Neural progenitor cell (in vitro differentiated cells): ENCODE data around the gene ADAMTS3. TPM values are rescaled to one million over a fixed set of nuclear protein-coding genes. Genes with fewer than 3 reads are reported as not detected.

Source experiments
- DNase-seq: peaks from one replicate; pipeline ENCODE4 v3.0.0-alpha.2; 2016; ENCODE audit warnings: low spot score
- H2AFZ ChIP-seq: fragments of 200-600 bp; sonication (generic); replicated peaks from 2 replicates; pipeline ENCODE4 v1.6.1; 2016; ENCODE audit warnings: antibody characterized with exemption
- H3F3A ChIP-seq: fragments of 200-600 bp; sonication (generic); 2 replicates; pipeline ENCODE4 v1.6.1; 2016; ENCODE audit warnings: antibody characterized with exemption, low read depth
- H3K27ac ChIP-seq: fragments of 200-600 bp; sonication (generic); 2 replicates; pipeline ENCODE4 v1.5.1; 2016; ENCODE audit warnings: mild to moderate bottlenecking
- H3K27me3 ChIP-seq: fragments of 200-600 bp; sonication (generic); 2 replicates; pipeline ENCODE4 v1.6.1; 2016; ENCODE audit warnings: mild to moderate bottlenecking, moderate library complexity
- H3K36me3 ChIP-seq: fragments of 200-600 bp; sonication (generic); 2 replicates; pipeline ENCODE4 v1.5.1; 2016
- H3K4me1 ChIP-seq: fragments of 200-600 bp; sonication (generic); 2 replicates; pipeline ENCODE4 v1.6.1; 2016; ENCODE audit warnings: mixed run types
- H3K4me2 ChIP-seq: fragments of 200-600 bp; sonication (generic); 2 replicates; pipeline ENCODE4 v1.6.1; 2016
- H3K4me3 ChIP-seq: fragments of 200-600 bp; sonication (generic); 2 replicates; pipeline ENCODE4 v1.5.1; 2016
- H3K79me2 ChIP-seq: fragments of 200-600 bp; sonication (generic); 2 replicates; pipeline ENCODE4 v1.6.1; 2016; ENCODE audit warnings: low read depth
- H3K9ac ChIP-seq: fragments of 200-600 bp; sonication (generic); 2 replicates; pipeline ENCODE4 v1.6.1; 2016
- H3K9me3 ChIP-seq: fragments of 200-600 bp; sonication (generic); 2 replicates; pipeline ENCODE4 v1.5.1; 2016; ENCODE audit warnings: low read depth
- H4K20me1 ChIP-seq: fragments of 200-600 bp; sonication (generic); 2 replicates; pipeline ENCODE4 v1.6.1; 2016; ENCODE audit warnings: low read depth
- H3K27ac Mint-ChIP-seq: 3 replicates; pipeline ENCODE4 v1.8.0; 2021; ENCODE audit warnings: mixed read lengths
- H3K27me3 Mint-ChIP-seq: 2 replicates; pipeline ENCODE4 v1.8.0; 2022; ENCODE audit warnings: low read depth, mild to moderate bottlenecking, inconsistent platforms, moderate library complexity, mixed read lengths; ENCODE audit not compliant: insufficient read depth
- H3K36me3 Mint-ChIP-seq: 3 replicates; pipeline ENCODE4 v1.8.0; 2021; ENCODE audit warnings: mixed read lengths
- H3K4me1 Mint-ChIP-seq: 3 replicates; pipeline ENCODE4 v1.8.0; 2021; ENCODE audit warnings: mixed read lengths
- H3K4me3 Mint-ChIP-seq: 3 replicates; pipeline ENCODE4 v1.8.0; 2021; ENCODE audit warnings: mild to moderate bottlenecking, moderate library complexity, mixed read lengths
- H3K9me3 Mint-ChIP-seq: 3 replicates; pipeline ENCODE4 v1.8.0; 2020; ENCODE audit warnings: mixed read lengths
- CTCF ChIP-seq: fragments of 200-600 bp; sonication (generic); IDR thresholded peaks from 2 replicates; pipeline ENCODE4 v1.5.1; 2017; ENCODE audit warnings: antibody characterized with exemption, mild to moderate bottlenecking
- EZH2 ChIP-seq: fragments of 200-600 bp; sonication (generic); IDR thresholded peaks from 2 replicates; pipeline ENCODE4 v1.6.1; 2017; ENCODE audit warnings: antibody characterized with exemption, mild to moderate bottlenecking, moderate library complexity
- EZH2phosphoT487 ChIP-seq: fragments of 200-600 bp; sonication (generic); IDR thresholded peaks from 2 replicates; pipeline ENCODE4 v1.6.1; 2017; ENCODE audit warnings: antibody characterized with exemption
- total RNA-seq: library from RNA; depleted of rRNA; stranded (reverse); fragments of >200 nt; gene quantifications from 2 replicates; pipeline ENCODE4 v1.2.3, GENCODE V29; 2015; ENCODE audit warnings: low replicate concordance

The ADAMTS3 gene
- total RNA-seq, 1 donor from 2014 or later = 2.1 TPM

GRCh38 chr4:72366601-72367000 lies 202.4 kb downstream of the ADAMTS3 start:
- Histone ChIP-seq H3K4me1 (no peaks in the 10 kb centered on the region), H3F3A (no peaks in the 10 kb centered on the region), H3K27ac (no peak overlapping the region), H3K9ac (no peak overlapping the region), H4K20me1 (no peaks in the 10 kb centered on the region), H3K4me2 (no peak overlapping the region), H3K27me3 (no peaks in the 10 kb centered on the region), H3K4me3 (no peak overlapping the region), H3K36me3 (no peaks in the 10 kb centered on the region), H3K79me2 (no peaks in the 10 kb centered on the region), H3K9me3 (no peaks in the 10 kb centered on the region), H2AFZ (no peak overlapping the region)
- no peaks in the 10 kb centered on the region for H3K36me3 Mint-ChIP-seq
- no peaks in the 10 kb centered on the region for H3K9me3 Mint-ChIP-seq
- no peak overlapping the region for H3K27ac Mint-ChIP-seq
- H3K4me3 Mint-ChIP-seq = no peak overlapping the region
- H3K4me1 Mint-ChIP-seq = no peaks in the 10 kb centered on the region
- no peak for TF ChIP-seq EZH2
- no peak for TF ChIP-seq EZH2phosphoT487
- TF ChIP-seq CTCF = no peak
- DNase-seq = no peak
- H3K27me3 Mint-ChIP-seq = no peaks in the 10 kb centered on the region

GRCh38 chr4:72365981-72366380 lies 203.0 kb downstream of the ADAMTS3 start:
- Histone ChIP-seq H2AFZ (no peak overlapping the region), H3K9ac (no peak overlapping the region), H3K36me3 (no peaks in the 10 kb centered on the region), H3K27ac (no peak overlapping the region), H3K27me3 (no peaks in the 10 kb centered on the region), H3K9me3 (no peaks in the 10 kb centered on the region), H3K4me3 (no peak overlapping the region), H3K4me1 (no peaks in the 10 kb centered on the region), H3F3A (no peaks in the 10 kb centered on the region), H3K4me2 (no peak overlapping the region), H4K20me1 (no peaks in the 10 kb centered on the region), H3K79me2 (no peaks in the 10 kb centered on the region)
- TF ChIP-seq CTCF (no peak), EZH2 (no peak), EZH2phosphoT487 (no peak)
- H3K27me3 Mint-ChIP-seq = no peaks in the 10 kb centered on the region
- H3K27ac Mint-ChIP-seq = no peak overlapping the region
- H3K36me3 Mint-ChIP-seq = no peaks in the 10 kb centered on the region
- DNase-seq = no peak
- no peaks in the 10 kb centered on the region for H3K4me1 Mint-ChIP-seq
- no peaks in the 10 kb centered on the region for H3K9me3 Mint-ChIP-seq
- H3K4me3 Mint-ChIP-seq = no peak overlapping the region

- Histone ChIP-seq H4K20me1 (no peaks in the 10 kb centered on the region), H3K27ac (no peak overlapping the region), H3F3A (no peaks in the 10 kb centered on the region), H3K4me3 (no peak overlapping the region), H3K4me1 (no peaks in the 10 kb centered on the region), H3K9me3 (no peaks in the 10 kb centered on the region), H3K4me2 (no peak overlapping the region), H3K9ac (no peak overlapping the region), H3K79me2 (no peaks in the 10 kb centered on the region), H2AFZ (no peak overlapping the region), H3K36me3 (no peaks in the 10 kb centered on the region), H3K27me3 (no peaks in the 10 kb centered on the region)
- H3K27me3 Mint-ChIP-seq = no peaks in the 10 kb centered on the region
- H3K27ac Mint-ChIP-seq = no peak overlapping the region
- H3K4me3 Mint-ChIP-seq = no peak overlapping the region
- no peak for TF ChIP-seq EZH2phosphoT487
- no peak for TF ChIP-seq EZH2
- no peak for TF ChIP-seq CTCF
- H3K4me1 Mint-ChIP-seq = no peaks in the 10 kb centered on the region
- H3K36me3 Mint-ChIP-seq = no peaks in the 10 kb centered on the region
- no peak for DNase-seq
- no peaks in the 10 kb centered on the region for H3K9me3 Mint-ChIP-seq
Measured at GRCh38 chr4:72365016-72365415, 204.0 kb downstream of the ADAMTS3 start.

- no peak for TF ChIP-seq CTCF
- no peaks in the 10 kb centered on the region for H3K36me3 Mint-ChIP-seq
- Histone ChIP-seq H3K4me2 (no peak overlapping the region), H3K4me1 (no peaks in the 10 kb centered on the region), H3K4me3 (no peak overlapping the region), H3F3A (no peaks in the 10 kb centered on the region), H3K79me2 (no peaks in the 10 kb centered on the region), H2AFZ (no peak overlapping the region), H3K36me3 (no peaks in the 10 kb centered on the region), H3K27me3 (no peaks in the 10 kb centered on the region), H3K9ac (no peak overlapping the region), H4K20me1 (no peaks in the 10 kb centered on the region), H3K27ac (no peak overlapping the region), H3K9me3 (no peaks in the 10 kb centered on the region)
- H3K4me1 Mint-ChIP-seq = no peaks in the 10 kb centered on the region
- no peak for DNase-seq
- no peaks in the 10 kb centered on the region for H3K27me3 Mint-ChIP-seq
- H3K4me3 Mint-ChIP-seq = no peak overlapping the region
- H3K27ac Mint-ChIP-seq = no peak overlapping the region
- no peaks in the 10 kb centered on the region for H3K9me3 Mint-ChIP-seq
Measured at GRCh38 chr4:72360075-72360474, 208.9 kb downstream of the ADAMTS3 start.
